PFSK-1 (cell line): Measurements from ENCODE around the gene SUPT3H.

Source experiments
- FOXP2 ChIP-seq: optimal IDR thresholded peaks from 2 replicates; pipeline ENCODE3; 2011; ENCODE audit warnings: borderline replicate concordance, control low read depth, inconsistent platforms; ENCODE audit not compliant: insufficient read depth; ENCODE audit errors: extremely low read length, extremely low read depth
- POLR2AphosphoS5 ChIP-seq: IDR thresholded peaks from 2 replicates; pipeline ENCODE4 v1.6.1; 2012; ENCODE audit warnings: low read depth, mild to moderate bottlenecking, control low read depth, low read length, moderate library complexity
- REST ChIP-seq, 2 experiments: IDR thresholded peaks; 2 replicates each; pipeline versions ENCODE4 v1.6.1 to v1.8.0; 2011 to 2012; ENCODE audit warnings: low read depth in 2 of 2, low read length in 2 of 2, control low read depth in 1 of 2, inconsistent platforms in 1 of 2, mild to moderate bottlenecking in 1 of 2, moderate library complexity in 1 of 2; ENCODE audit not compliant: insufficient read depth in 1 of 2
- SIN3A ChIP-seq: IDR thresholded peaks from 2 replicates; pipeline ENCODE4 v1.6.1; 2012; ENCODE audit warnings: mild to moderate bottlenecking, low read length, moderate library complexity, borderline replicate concordance; ENCODE audit not compliant: insufficient read depth
- TAF1 ChIP-seq: IDR thresholded peaks from 2 replicates; pipeline ENCODE4 v1.6.1; 2012; ENCODE audit warnings: low read length, control low read depth, borderline replicate concordance; ENCODE audit not compliant: insufficient read depth

DNA sequence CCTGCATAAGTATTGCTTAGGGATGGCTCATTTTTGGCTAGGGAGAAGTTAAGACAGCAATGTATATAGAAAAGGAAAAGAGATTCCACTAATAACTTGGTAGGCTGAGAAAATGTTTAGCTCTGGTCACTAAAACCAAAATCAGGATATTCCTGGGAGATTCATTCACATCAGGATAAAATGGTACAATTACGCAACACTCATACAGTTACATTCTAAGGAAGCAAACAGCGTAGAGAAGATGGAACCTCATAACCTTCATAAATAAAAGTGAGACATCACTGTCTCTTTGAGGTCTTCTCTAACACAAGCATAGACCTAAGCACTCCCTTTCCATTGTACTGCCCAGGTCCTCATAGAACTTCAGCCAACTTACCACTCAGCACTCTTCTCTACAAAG is 345.3 kb downstream of the SUPT3H start:
- no peak for TF ChIP-seq REST (IDR thresholded peaks at IDR 0.05; ENCODE audit: insufficient read depth in 1 of 2, low read depth in 2 of 2, low read length in 2 of 2)
- no peak for TF ChIP-seq POLR2AphosphoS5
- TF ChIP-seq SIN3A: no peak
- TF ChIP-seq TAF1: no peak
- no peak for TF ChIP-seq FOXP2
